HFFc6 (cell line): ENCODE measurements around the gene OR56A4. TPM values are rescaled to one million over a fixed set of nuclear protein-coding genes. Genes with fewer than 3 reads are reported as not detected.

Experiments
- DNase-seq: peaks from one replicate; pipeline ENCODE4 v3.0.0-alpha.2; 2018
- H3K27ac Mint-ChIP-seq: 2 replicates; pipeline ENCODE4 v1.8.0; 2020; ENCODE audit warnings: mild to moderate bottlenecking, mixed read lengths
- H3K27me3 Mint-ChIP-seq: 2 replicates; pipeline ENCODE4 v1.8.0; 2021; ENCODE audit warnings: mild to moderate bottlenecking, moderate library complexity, mixed read lengths; ENCODE audit not compliant: insufficient read depth
- H3K36me3 Mint-ChIP-seq: 2 replicates; pipeline ENCODE4 v1.8.0; 2021; ENCODE audit warnings: low read depth, mixed read lengths
- H3K4me1 Mint-ChIP-seq: 2 replicates; pipeline ENCODE4 v1.8.0; 2020; ENCODE audit warnings: low read depth, mixed read lengths
- H3K4me3 Mint-ChIP-seq: 2 replicates; pipeline ENCODE4 v1.8.0; 2020; ENCODE audit warnings: mild to moderate bottlenecking, moderate library complexity, mixed read lengths
- H3K9me3 Mint-ChIP-seq: 2 replicates; pipeline ENCODE4 v1.8.0; 2020; ENCODE audit warnings: mild to moderate bottlenecking, mixed read lengths
- CTCF ChIP-seq: fragments of 200-600 bp; sonication (generic); IDR thresholded peaks from 2 replicates; pipeline ENCODE4 v1.5.0; 2021; ENCODE audit warnings: antibody characterized with exemption, mild to moderate bottlenecking
- long read RNA-seq: library from polyadenylated mRNA; unstranded; transcript quantifications from one replicate; pipeline ENCODE4 v2.0.0, GENCODE V29; 2019
- total RNA-seq, 6 experiments: library from RNA; stranded (reverse); fragmentation: NEBNext Ultra II Directional; extraction: Animal tissue kit (Norgen Biotek cat#: 25700); gene quantifications; 2 replicates in 1 of 6; 3 replicates in 5 of 6; pipeline ENCODE4 v1.2.3, GENCODE V29; 2021

Gene OR56A4
- not detected for total RNA-seq
- long read RNA-seq, result 0 reads

GRCh38 chr11:6006846-6007245 is at the start of gene OR56A4:
TSS of gene OR56A4 (minus strand) at chr11:6006946. CDS start at chr11:6002992, 3,954 bp downstream.
- no peak within 1 kb of the TSS for H3K4me3 Mint-ChIP-seq

GRCh38 chr11:6055569-6055968 is 48.8 kb upstream of the OR56A4 start:
- no peak for DNase-seq
- Mint-ChIP-seq H3K27me3 (peaks cover 3% of the 10 kb centered on the region; the same call in 1 of the 2 replicates), H3K9me3 (peaks cover 17% of the 10 kb centered on the region), H3K4me3 (no peak overlapping the region), H3K36me3 (no peaks in the 10 kb centered on the region), H3K27ac (no peak overlapping the region), H3K4me1 (no peaks in the 10 kb centered on the region)
- no peak for TF ChIP-seq CTCF

More at GRCh38 chr11:6006846-6007245, at the start of gene OR56A4:
- no peak for DNase-seq
- H3K36me3 Mint-ChIP-seq, result no peaks in the 10 kb centered on the region; the same call in 1 of the 2 replicates
- H3K9me3 Mint-ChIP-seq, result peaks cover 29% of the 10 kb centered on the region
- no peak for TF ChIP-seq CTCF
- peaks cover 2% of the 10 kb centered on the region for H3K27me3 Mint-ChIP-seq
- no peak within 1 kb of the TSS for H3K27ac Mint-ChIP-seq
- H3K4me1 Mint-ChIP-seq, result no peaks in the 10 kb centered on the region

GRCh38 chr11:6052374-6052773 is 45.6 kb upstream of the OR56A4 start:
- Mint-ChIP-seq H3K27me3 (peaks cover 2% of the 10 kb centered on the region; the same call in 1 of the 2 replicates), H3K4me3 (no peak overlapping the region), H3K27ac (no peak overlapping the region), H3K9me3 (peaks cover 26% of the 10 kb centered on the region), H3K36me3 (no peaks in the 10 kb centered on the region), H3K4me1 (no peaks in the 10 kb centered on the region)
- TF ChIP-seq CTCF, result no peak
- no peak for DNase-seq

GRCh38 chr11:6040874-6041273 is 34.1 kb upstream of the OR56A4 start:
- H3K27ac Mint-ChIP-seq, result no peak overlapping the region
- no peak overlapping the region for H3K4me3 Mint-ChIP-seq
- no peaks in the 10 kb centered on the region for H3K4me1 Mint-ChIP-seq
- no peaks in the 10 kb centered on the region for H3K27me3 Mint-ChIP-seq
- H3K9me3 Mint-ChIP-seq, result peaks cover 33% of the 10 kb centered on the region
- H3K36me3 Mint-ChIP-seq, result no peaks in the 10 kb centered on the region
- no peak for DNase-seq
- TF ChIP-seq CTCF, result no peak

- H3K9me3 Mint-ChIP-seq, result peaks cover 6% of the 10 kb centered on the region; the same call in 1 of the 2 replicates
- no peaks in the 10 kb centered on the region for H3K36me3 Mint-ChIP-seq
- H3K4me1 Mint-ChIP-seq, result no peaks in the 10 kb centered on the region
- no peak within 1 kb of the TSS for H3K27ac Mint-ChIP-seq
- no peak within 1 kb of the TSS for H3K4me3 Mint-ChIP-seq
- DNase-seq, result no peak
- TF ChIP-seq CTCF, result no peak
- no peaks in the 10 kb centered on the region for H3K27me3 Mint-ChIP-seq
Observed at GRCh38 chr11:6030708-6031405, 24.1 kb upstream of the OR56A4 start, which contains the start of gene OR56A1. TSS of gene OR56A1 (minus strand) at chr11:6030758. CDS start at chr11:6027692, 3,066 bp downstream.
